ENCODE data around the gene CDC42EP4.

GRCh38 chr17:73307130-73307529 lies 4.7 kb downstream of the CDC42EP4 start:
- TF ChIP-seq CTCF (IDR thresholded peaks at IDR 0.05) (no peak), POLR2A (IDR thresholded peaks at IDR 0.05) (no peak), POLR2AphosphoS5 (IDR thresholded peaks at IDR 0.05) (no peak)
